GM19438 (cell line): Measurements from ENCODE around the gene SLC27A4.

Source experiments
- ATAC-seq: cut with Tn5 transposase; IDR thresholded peaks from one replicate; pipeline ENCODE4 v1.9.1; 2021; ENCODE audit warnings: low read depth; ENCODE audit not compliant: unreplicated experiment

Gene SLC27A4

GRCh38 chr9:128361986-128362646 is 21.8 kb downstream of the SLC27A4 start:
- peak; percentile 71 for ATAC-seq

GRCh38 chr9:128362774-128363173 is 22.4 kb downstream of the SLC27A4 start:
- no peak for ATAC-seq

GRCh38 chr9:128365525-128365924 is 25.2 kb downstream of the SLC27A4 start:
- no peak for ATAC-seq

- no peak for ATAC-seq
Measured at GRCh38 chr9:128369024-128369706, 28.8 kb downstream of the SLC27A4 start.

- ATAC-seq, result no peak
Measured at GRCh38 chr9:128370367-128370751, 30.0 kb downstream of the SLC27A4 start.

GRCh38 chr9:128370752-128371629 is 30.7 kb downstream of the SLC27A4 start, which contains the start of gene URM1:
Gene URM1 (plus strand): TSS chr9:128371374. CDS start chr9:128371381, 7 bp downstream.
- ATAC-seq, result peak; percentile 88

- ATAC-seq, result no peak
Measured at GRCh38 chr9:128371630-128372117, 31.3 kb downstream of the SLC27A4 start.

- no peak for ATAC-seq
Measured at GRCh38 chr9:128372188-128372641, 31.9 kb downstream of the SLC27A4 start.

- ATAC-seq, result no peak
Measured at GRCh38 chr9:128372784-128373183, 32.5 kb downstream of the SLC27A4 start.

GRCh38 chr9:128374221-128374675 is 33.9 kb downstream of the SLC27A4 start:
- ATAC-seq, result no peak

- ATAC-seq, result no peak
Measured at GRCh38 chr9:128375865-128376264, 35.5 kb downstream of the SLC27A4 start.

- ATAC-seq, result no peak
Measured at GRCh38 chr9:128382261-128382660, 41.9 kb downstream of the SLC27A4 start.

- ATAC-seq, result no peak
Measured at GRCh38 chr9:128383007-128383753, 42.9 kb downstream of the SLC27A4 start.

- ATAC-seq, result no peak
Measured at GRCh38 chr9:128383791-128384190, 43.5 kb downstream of the SLC27A4 start.

GRCh38 chr9:128384801-128385495 is 44.6 kb downstream of the SLC27A4 start:
- ATAC-seq, result no peak

GRCh38 chr9:128385496-128386460 is 45.5 kb downstream of the SLC27A4 start:
- no peak for ATAC-seq

GRCh38 chr9:128388150-128388549 is 47.8 kb downstream of the SLC27A4 start:
- ATAC-seq, result no peak

- ATAC-seq, result no peak
Measured at GRCh38 chr9:128389395-128390149, 49.2 kb downstream of the SLC27A4 start.
